ENCODE measurements around the gene HM13. TPM values are rescaled to one million over a fixed set of nuclear protein-coding genes. Genes with fewer than 3 reads are reported as not detected.

HM13 gene
- total and polyA plus RNA-seq, 2 experiments from 2014 or later, result 126 to 150 TPM

DNA sequence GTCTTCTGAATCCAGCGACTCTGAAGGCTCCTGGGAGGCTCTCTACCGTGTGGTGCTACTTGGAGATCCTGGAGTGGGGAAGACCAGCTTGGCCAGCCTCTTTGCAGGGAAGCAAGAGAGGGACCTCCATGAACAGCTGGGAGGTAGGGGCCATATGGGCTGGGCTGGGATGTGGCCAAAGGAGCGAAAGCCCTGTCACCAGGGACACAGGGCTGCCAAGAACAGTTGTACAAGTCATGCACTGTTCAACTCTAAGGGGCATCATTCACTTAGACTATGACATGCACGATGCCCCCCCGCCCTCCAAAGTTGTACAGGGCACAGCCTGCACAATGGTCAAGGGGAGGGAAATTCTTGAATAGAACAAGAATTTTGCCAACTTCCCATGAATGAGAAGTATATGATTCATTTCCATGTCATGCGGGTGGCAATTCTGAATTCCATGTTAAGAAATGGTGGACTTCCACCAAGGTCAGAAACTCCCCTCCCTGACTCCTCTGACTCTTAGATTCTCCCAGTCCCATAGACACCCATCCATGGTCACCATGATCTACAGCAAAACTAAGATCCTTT lies 37.5 kb upstream of the HM13 start:
- Histone ChIP-seq H4K20me1 (replicated peaks; ENCODE audit: insufficient read depth) (no peaks in the 10 kb centered on the region), H3K27ac (ENCODE audit: low read depth) (no peak overlapping the region), H3K9me2 (ENCODE audit: insufficient read depth) (no peaks in the 10 kb centered on the region), H3K27me3 (ENCODE audit: insufficient read depth) (peaks cover 81% of the 10 kb centered on the region), H2AFZ (peak overlapping the region; percentile 99; the same call in 1 of the 2 replicates), H3K4me3 (peak overlapping the region; percentile 76; the same call in 1 of the 2 replicates), H3K4me1 (ENCODE audit: insufficient read depth) (peaks cover 12% of the 10 kb centered on the region), H3F3A (replicated peaks; ENCODE audit: low read depth) (0 out of 2 replicates have a peak, but pooled peaks cover 7% of the 10 kb centered on the region), H3K79me2 (replicated peaks; ENCODE audit: insufficient read depth) (no peaks in the 10 kb centered on the region), H3K36me3 (ENCODE audit: insufficient read depth) (no peaks in the 10 kb centered on the region), H3K4me2 (no peak overlapping the region)
- TF ChIP-seq ZNF331 (CRISPR knock-in tag; IDR thresholded peaks at IDR 0.05; ENCODE audit: low read depth) (no peak), EZH2phosphoT487 (IDR thresholded peaks at IDR 0.05; ENCODE audit: unreplicated experiment) (no peak), NANOG (IDR thresholded peaks at IDR 0.05; ENCODE audit: borderline replicate concordance) (no peak), EZH2 (IDR thresholded peaks at IDR 0.05; ENCODE audit: low read depth, unreplicated experiment) (no peak), ZNF114 (CRISPR knock-in tag; IDR thresholded peaks at IDR 0.05) (no peak), POLR2AphosphoS5 (IDR thresholded peaks at IDR 0.05; ENCODE audit: low read depth) (no peak), JUNB (IDR thresholded peaks at IDR 0.05; ENCODE audit: unreplicated experiment) (no peak), CREB1 (CRISPR knock-in tag; IDR thresholded peaks at IDR 0.05; ENCODE audit: low read depth) (no peak), STAT1 (IDR thresholded peaks at IDR 0.05; ENCODE audit: unreplicated experiment) (no peak)
- TF ChIP-seq, protein P1, sequence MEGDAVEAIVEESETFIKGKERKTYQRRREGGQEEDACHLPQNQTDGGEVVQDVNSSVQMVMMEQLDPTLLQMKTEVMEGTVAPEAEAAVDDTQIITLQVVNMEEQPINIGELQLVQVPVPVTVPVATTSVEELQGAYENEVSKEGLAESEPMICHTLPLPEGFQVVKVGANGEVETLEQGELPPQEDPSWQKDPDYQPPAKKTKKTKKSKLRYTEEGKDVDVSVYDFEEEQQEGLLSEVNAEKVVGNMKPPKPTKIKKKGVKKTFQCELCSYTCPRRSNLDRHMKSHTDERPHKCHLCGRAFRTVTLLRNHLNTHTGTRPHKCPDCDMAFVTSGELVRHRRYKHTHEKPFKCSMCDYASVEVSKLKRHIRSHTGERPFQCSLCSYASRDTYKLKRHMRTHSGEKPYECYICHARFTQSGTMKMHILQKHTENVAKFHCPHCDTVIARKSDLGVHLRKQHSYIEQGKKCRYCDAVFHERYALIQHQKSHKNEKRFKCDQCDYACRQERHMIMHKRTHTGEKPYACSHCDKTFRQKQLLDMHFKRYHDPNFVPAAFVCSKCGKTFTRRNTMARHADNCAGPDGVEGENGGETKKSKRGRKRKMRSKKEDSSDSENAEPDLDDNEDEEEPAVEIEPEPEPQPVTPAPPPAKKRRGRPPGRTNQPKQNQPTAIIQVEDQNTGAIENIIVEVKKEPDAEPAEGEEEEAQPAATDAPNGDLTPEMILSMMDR (conservative IDR thresholded peaks at IDR 0.05; ENCODE audit: low read depth in 2 of 2), result no peak
- TF ChIP-seq, protein P2, sequence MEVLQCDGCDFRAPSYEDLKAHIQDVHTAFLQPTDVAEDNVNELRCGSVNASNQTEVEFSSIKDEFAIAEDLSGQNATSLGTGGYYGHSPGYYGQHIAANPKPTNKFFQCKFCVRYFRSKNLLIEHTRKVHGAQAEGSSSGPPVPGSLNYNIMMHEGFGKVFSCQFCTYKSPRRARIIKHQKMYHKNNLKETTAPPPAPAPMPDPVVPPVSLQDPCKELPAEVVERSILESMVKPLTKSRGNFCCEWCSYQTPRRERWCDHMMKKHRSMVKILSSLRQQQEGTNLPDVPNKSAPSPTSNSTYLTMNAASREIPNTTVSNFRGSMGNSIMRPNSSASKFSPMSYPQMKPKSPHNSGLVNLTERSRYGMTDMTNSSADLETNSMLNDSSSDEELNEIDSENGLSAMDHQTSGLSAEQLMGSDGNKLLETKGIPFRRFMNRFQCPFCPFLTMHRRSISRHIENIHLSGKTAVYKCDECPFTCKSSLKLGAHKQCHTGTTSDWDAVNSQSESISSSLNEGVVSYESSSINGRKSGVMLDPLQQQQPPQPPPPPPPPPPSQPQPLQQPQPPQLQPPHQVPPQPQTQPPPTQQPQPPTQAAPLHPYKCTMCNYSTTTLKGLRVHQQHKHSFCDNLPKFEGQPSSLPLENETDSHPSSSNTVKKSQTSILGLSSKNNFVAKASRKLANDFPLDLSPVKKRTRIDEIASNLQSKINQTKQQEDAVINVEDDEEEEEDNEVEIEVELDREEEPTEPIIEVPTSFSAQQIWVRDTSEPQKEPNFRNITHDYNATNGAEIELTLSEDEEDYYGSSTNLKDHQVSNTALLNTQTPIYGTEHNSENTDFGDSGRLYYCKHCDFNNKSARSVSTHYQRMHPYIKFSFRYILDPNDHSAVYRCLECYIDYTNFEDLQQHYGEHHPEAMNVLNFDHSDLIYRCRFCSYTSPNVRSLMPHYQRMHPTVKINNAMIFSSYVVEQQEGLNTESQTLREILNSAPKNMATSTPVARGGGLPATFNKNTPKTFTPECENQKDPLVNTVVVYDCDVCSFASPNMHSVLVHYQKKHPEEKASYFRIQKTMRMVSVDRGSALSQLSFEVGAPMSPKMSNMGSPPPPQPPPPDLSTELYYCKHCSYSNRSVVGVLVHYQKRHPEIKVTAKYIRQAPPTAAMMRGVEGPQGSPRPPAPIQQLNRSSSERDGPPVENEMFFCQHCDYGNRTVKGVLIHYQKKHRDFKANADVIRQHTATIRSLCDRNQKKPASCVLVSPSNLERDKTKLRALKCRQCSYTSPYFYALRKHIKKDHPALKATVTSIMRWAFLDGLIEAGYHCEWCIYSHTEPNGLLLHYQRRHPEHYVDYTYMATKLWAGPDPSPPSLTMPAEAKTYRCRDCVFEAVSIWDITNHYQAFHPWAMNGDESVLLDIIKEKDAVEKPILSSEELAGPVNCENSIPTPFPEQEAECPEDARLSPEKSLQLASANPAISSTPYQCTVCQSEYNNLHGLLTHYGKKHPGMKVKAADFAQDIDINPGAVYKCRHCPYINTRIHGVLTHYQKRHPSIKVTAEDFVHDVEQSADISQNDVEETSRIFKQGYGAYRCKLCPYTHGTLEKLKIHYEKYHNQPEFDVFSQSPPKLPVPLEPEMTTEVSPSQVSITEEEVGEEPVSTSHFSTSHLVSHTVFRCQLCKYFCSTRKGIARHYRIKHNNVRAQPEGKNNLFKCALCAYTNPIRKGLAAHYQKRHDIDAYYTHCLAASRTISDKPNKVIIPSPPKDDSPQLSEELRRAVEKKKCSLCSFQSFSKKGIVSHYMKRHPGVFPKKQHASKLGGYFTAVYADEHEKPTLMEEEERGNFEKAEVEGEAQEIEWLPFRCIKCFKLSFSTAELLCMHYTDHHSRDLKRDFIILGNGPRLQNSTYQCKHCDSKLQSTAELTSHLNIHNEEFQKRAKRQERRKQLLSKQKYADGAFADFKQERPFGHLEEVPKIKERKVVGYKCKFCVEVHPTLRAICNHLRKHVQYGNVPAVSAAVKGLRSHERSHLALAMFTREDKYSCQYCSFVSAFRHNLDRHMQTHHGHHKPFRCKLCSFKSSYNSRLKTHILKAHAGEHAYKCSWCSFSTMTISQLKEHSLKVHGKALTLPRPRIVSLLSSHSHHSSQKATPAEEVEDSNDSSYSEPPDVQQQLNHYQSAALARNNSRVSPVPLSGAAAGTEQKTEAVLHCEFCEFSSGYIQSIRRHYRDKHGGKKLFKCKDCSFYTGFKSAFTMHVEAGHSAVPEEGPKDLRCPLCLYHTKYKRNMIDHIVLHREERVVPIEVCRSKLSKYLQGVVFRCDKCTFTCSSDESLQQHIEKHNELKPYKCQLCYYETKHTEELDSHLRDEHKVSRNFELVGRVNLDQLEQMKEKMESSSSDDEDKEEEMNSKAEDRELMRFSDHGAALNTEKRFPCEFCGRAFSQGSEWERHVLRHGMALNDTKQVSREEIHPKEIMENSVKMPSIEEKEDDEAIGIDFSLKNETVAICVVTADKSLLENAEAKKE (CRISPR knock-in tag; IDR thresholded peaks at IDR 0.05), result no peak
- TF ChIP-seq, protein P3, sequence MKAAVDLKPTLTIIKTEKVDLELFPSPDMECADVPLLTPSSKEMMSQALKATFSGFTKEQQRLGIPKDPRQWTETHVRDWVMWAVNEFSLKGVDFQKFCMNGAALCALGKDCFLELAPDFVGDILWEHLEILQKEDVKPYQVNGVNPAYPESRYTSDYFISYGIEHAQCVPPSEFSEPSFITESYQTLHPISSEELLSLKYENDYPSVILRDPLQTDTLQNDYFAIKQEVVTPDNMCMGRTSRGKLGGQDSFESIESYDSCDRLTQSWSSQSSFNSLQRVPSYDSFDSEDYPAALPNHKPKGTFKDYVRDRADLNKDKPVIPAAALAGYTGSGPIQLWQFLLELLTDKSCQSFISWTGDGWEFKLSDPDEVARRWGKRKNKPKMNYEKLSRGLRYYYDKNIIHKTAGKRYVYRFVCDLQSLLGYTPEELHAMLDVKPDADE (IDR thresholded peaks at IDR 0.05), result no peak
- TF ChIP-seq, protein P4, sequence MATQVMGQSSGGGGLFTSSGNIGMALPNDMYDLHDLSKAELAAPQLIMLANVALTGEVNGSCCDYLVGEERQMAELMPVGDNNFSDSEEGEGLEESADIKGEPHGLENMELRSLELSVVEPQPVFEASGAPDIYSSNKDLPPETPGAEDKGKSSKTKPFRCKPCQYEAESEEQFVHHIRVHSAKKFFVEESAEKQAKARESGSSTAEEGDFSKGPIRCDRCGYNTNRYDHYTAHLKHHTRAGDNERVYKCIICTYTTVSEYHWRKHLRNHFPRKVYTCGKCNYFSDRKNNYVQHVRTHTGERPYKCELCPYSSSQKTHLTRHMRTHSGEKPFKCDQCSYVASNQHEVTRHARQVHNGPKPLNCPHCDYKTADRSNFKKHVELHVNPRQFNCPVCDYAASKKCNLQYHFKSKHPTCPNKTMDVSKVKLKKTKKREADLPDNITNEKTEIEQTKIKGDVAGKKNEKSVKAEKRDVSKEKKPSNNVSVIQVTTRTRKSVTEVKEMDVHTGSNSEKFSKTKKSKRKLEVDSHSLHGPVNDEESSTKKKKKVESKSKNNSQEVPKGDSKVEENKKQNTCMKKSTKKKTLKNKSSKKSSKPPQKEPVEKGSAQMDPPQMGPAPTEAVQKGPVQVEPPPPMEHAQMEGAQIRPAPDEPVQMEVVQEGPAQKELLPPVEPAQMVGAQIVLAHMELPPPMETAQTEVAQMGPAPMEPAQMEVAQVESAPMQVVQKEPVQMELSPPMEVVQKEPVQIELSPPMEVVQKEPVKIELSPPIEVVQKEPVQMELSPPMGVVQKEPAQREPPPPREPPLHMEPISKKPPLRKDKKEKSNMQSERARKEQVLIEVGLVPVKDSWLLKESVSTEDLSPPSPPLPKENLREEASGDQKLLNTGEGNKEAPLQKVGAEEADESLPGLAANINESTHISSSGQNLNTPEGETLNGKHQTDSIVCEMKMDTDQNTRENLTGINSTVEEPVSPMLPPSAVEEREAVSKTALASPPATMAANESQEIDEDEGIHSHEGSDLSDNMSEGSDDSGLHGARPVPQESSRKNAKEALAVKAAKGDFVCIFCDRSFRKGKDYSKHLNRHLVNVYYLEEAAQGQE (IDR thresholded peaks at IDR 0.05; ENCODE audit: unreplicated experiment), result no peak
- H3K27me3 Mint-ChIP-seq (ENCODE audit: insufficient read depth, low read depth, poor library complexity), result peaks cover 46% of the 10 kb centered on the region
- H3K36me3 Mint-ChIP-seq (ENCODE audit: low read depth), result peaks cover 28% of the 10 kb centered on the region
- DNase-seq (ENCODE audit: low spot score), result no peak
- no peak overlapping the region for H3K4me3 Mint-ChIP-seq
- no peak for ATAC-seq
- peaks cover 87% of the 10 kb centered on the region for H3K9me3 Mint-ChIP-seq
- no peak overlapping the region for H3K27ac Mint-ChIP-seq
- no peaks in the 10 kb centered on the region; the same call in 1 of the 3 replicates for H3K4me1 Mint-ChIP-seq

All from GM23338 (cell line).